ENCODE measurements around the gene CDKAL1.

CDKAL1 gene

GRCh38 chr6:20707870-20708269, 173.6 kb downstream of the CDKAL1 start:
- H3K27ac ChIP-seq: no peak overlapping the region
- no peak for TF ChIP-seq CTCF (conservative IDR thresholded peaks at IDR 0.05)

GRCh38 chr6:20708367-20709124, 174.3 kb downstream of the CDKAL1 start:
- no peak for TF ChIP-seq CTCF (conservative IDR thresholded peaks at IDR 0.05)
- H3K27ac ChIP-seq: no peak overlapping the region

GRCh38 chr6:20709451-20709850, 175.2 kb downstream of the CDKAL1 start:
- H3K27ac ChIP-seq: no peak overlapping the region
- no peak for TF ChIP-seq CTCF (conservative IDR thresholded peaks at IDR 0.05)

GRCh38 chr6:20710341-20710740, 176.1 kb downstream of the CDKAL1 start:
- no peak for TF ChIP-seq CTCF (conservative IDR thresholded peaks at IDR 0.05)
- H3K27ac ChIP-seq: no peak overlapping the region

- no peak for TF ChIP-seq CTCF (conservative IDR thresholded peaks at IDR 0.05)
- H3K27ac ChIP-seq: no peak overlapping the region
Observed at GRCh38 chr6:20711518-20711917, 177.3 kb downstream of the CDKAL1 start.

- H3K27ac ChIP-seq: no peak overlapping the region
- no peak for TF ChIP-seq CTCF (conservative IDR thresholded peaks at IDR 0.05)
Observed at GRCh38 chr6:20712011-20712410, 177.8 kb downstream of the CDKAL1 start.

- no peak overlapping the region for H3K27ac ChIP-seq
- TF ChIP-seq CTCF (conservative IDR thresholded peaks at IDR 0.05): no peak
Observed at GRCh38 chr6:20715135-20715806, 181.0 kb downstream of the CDKAL1 start.
